Caco-2 (cell line): ENCODE data around the gene LPCAT1. TPM values are rescaled to one million over a fixed set of nuclear protein-coding genes. Genes with fewer than 3 reads are reported as not detected.

Experiments used
- BruUV-seq: library from RNA; stranded (reverse); fragments of 400-500 nt; replicated peaks from 2 replicates; lab custom pipeline; 2021; lab: Mats Ljungman, UMichigan
- CTCF ChIA-PET: fragments of 300-600 bp; sonication (Branson Sonifier 250); formaldehyde crosslinking; loops from one replicate; lab custom pipeline; 2022; ENCODE audit warnings: antibody characterized with exemption; lab: Charles Lee
- POLR2A ChIA-PET: fragments of 300-600 bp; sonication (Branson Sonifier 250); formaldehyde crosslinking; loops from one replicate; lab custom pipeline; 2022; ENCODE audit warnings: antibody characterized with exemption; lab: Charles Lee
- DNase-seq, 2 experiments: peaks; one replicate each; pipeline versions ENCODE4 v3.0.0 to v3.0.0-alpha.2; 2020 to 2022
- H3K27me3 ChIP-seq: replicated peaks from 2 replicates; pipeline ENCODE4 v1.6.0; 2011; ENCODE audit warnings: low read length; ENCODE audit not compliant: control insufficient read depth, insufficient read depth
- H3K36me3 ChIP-seq: 2 replicates; pipeline ENCODE4 v1.5.1; 2011; ENCODE audit warnings: low read length; ENCODE audit not compliant: control insufficient read depth, insufficient read depth
- H3K4me1 ChIP-seq: fragments of 250-450 bp; sonication (Bioruptor Pico); 2 replicates; pipeline ENCODE4 v1.5.1; 2020; ENCODE audit warnings: mild to moderate bottlenecking
- H3K4me3 ChIP-seq: 2 replicates; pipeline ENCODE4 v1.5.1; 2011; ENCODE audit warnings: low read depth, mild to moderate bottlenecking, control low read depth, low read length
- H3K9me3 ChIP-seq: fragments of 250-450 bp; sonication (Bioruptor Pico); 2 replicates; pipeline ENCODE4 v1.5.1; 2020; ENCODE audit warnings: mild to moderate bottlenecking, moderate library complexity
- H3K27ac Mint-ChIP-seq: one replicate; pipeline ENCODE4 v1.8.0; 2022; ENCODE audit warnings: mixed read lengths; ENCODE audit not compliant: unreplicated experiment
- H3K27me3 Mint-ChIP-seq: one replicate; pipeline ENCODE4 v1.8.0; 2022; ENCODE audit warnings: mixed read lengths; ENCODE audit not compliant: insufficient read depth, unreplicated experiment
- H3K36me3 Mint-ChIP-seq: one replicate; pipeline ENCODE4 v1.8.0; 2022; ENCODE audit warnings: mild to moderate bottlenecking, mixed read lengths; ENCODE audit not compliant: insufficient read depth, unreplicated experiment
- H3K4me1 Mint-ChIP-seq: one replicate; pipeline ENCODE4 v1.8.0; 2022; ENCODE audit warnings: low read depth, mixed read lengths; ENCODE audit not compliant: unreplicated experiment
- H3K4me3 Mint-ChIP-seq: one replicate; pipeline ENCODE4 v1.8.0; 2022; ENCODE audit warnings: mild to moderate bottlenecking, moderate library complexity, mixed read lengths; ENCODE audit not compliant: unreplicated experiment
- H3K9me3 Mint-ChIP-seq: one replicate; pipeline ENCODE4 v1.8.0; 2022; ENCODE audit warnings: mixed read lengths; ENCODE audit not compliant: unreplicated experiment
- intact Hi-C: fragments of 100-400 bp; cut with micrococcal nuclease; formaldehyde crosslinking; loops from one replicate; pipeline ENCODE4 v1.10.0; 2022; ENCODE audit not compliant: unreplicated experiment
- total RNA-seq: library from RNA; stranded (reverse); gene quantifications from 2 replicates; pipeline ENCODE4 v1.2.3, GENCODE V29; 2022
- TF ChIP-seq, protein P1 (sequence below), 2 experiments: fragments of 200-600 bp in 1 of 2; IDR thresholded peaks; 1 replicate in 1 of 2; 2 replicates in 1 of 2; pipeline versions ENCODE4 v1.5.1 to v1.8.0; 2011 to 2022; ENCODE audit warnings: antibody characterized with exemption in 1 of 2, control low read depth in 1 of 2, inconsistent platforms in 1 of 2, low read depth in 1 of 2, low read length in 1 of 2, mild to moderate bottlenecking in 1 of 2, moderate library complexity in 1 of 2; ENCODE audit not compliant: insufficient read depth in 1 of 2, severe bottlenecking in 1 of 2, unreplicated experiment in 1 of 2

Gene LPCAT1
- total RNA-seq, 1 experiment from 2014 or later = 52.8 TPM

DNA sequence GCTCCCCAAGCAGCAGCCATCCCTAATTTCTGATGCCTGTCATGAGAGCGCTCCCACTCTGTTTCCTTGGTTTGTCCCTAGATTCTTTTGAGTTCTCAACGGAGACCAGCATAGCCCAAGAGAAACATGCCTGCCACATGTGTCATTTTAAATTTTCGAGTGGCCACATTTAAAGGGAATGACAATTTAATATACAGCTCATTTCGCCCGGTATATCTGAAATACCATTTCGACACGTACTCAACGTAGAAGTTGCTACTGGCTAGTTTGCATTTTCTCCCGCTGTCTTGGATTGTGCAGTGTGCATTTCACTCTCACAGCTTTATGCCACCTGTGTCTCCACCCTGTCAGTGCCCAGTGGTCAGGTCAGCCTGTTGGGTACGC, 21.0 kb downstream of the LPCAT1 start:
- Mint-ChIP-seq H3K9me3 (no peaks in the 10 kb centered on the region), H3K4me3 (no peak overlapping the region), H3K36me3 (peaks cover 23% of the 10 kb centered on the region), H3K27me3 (no peaks in the 10 kb centered on the region), H3K4me1 (no peaks in the 10 kb centered on the region), H3K27ac (no peak overlapping the region)
- POLR2A ChIA-PET = no interaction called here
- no TSS peak for BruUV-seq
- Histone ChIP-seq H3K9me3 (no peaks in the 10 kb centered on the region), H3K4me1 (no peaks in the 10 kb centered on the region), H3K27me3 (no peaks in the 10 kb centered on the region), H3K36me3 (no peaks in the 10 kb centered on the region; the same call in 1 of the 2 replicates), H3K4me3 (no peak overlapping the region)
- CTCF ChIA-PET = no interaction called here
- DNase-seq = no peak
- TF ChIP-seq, protein P1, sequence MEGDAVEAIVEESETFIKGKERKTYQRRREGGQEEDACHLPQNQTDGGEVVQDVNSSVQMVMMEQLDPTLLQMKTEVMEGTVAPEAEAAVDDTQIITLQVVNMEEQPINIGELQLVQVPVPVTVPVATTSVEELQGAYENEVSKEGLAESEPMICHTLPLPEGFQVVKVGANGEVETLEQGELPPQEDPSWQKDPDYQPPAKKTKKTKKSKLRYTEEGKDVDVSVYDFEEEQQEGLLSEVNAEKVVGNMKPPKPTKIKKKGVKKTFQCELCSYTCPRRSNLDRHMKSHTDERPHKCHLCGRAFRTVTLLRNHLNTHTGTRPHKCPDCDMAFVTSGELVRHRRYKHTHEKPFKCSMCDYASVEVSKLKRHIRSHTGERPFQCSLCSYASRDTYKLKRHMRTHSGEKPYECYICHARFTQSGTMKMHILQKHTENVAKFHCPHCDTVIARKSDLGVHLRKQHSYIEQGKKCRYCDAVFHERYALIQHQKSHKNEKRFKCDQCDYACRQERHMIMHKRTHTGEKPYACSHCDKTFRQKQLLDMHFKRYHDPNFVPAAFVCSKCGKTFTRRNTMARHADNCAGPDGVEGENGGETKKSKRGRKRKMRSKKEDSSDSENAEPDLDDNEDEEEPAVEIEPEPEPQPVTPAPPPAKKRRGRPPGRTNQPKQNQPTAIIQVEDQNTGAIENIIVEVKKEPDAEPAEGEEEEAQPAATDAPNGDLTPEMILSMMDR (IDR thresholded peaks at IDR 0.05; ENCODE audit: insufficient read depth in 1 of 2, low read depth in 1 of 2, low read length in 1 of 2, severe bottlenecking in 1 of 2, unreplicated experiment in 1 of 2) = no peak
- intact Hi-C loops = no loop called here

DNA sequence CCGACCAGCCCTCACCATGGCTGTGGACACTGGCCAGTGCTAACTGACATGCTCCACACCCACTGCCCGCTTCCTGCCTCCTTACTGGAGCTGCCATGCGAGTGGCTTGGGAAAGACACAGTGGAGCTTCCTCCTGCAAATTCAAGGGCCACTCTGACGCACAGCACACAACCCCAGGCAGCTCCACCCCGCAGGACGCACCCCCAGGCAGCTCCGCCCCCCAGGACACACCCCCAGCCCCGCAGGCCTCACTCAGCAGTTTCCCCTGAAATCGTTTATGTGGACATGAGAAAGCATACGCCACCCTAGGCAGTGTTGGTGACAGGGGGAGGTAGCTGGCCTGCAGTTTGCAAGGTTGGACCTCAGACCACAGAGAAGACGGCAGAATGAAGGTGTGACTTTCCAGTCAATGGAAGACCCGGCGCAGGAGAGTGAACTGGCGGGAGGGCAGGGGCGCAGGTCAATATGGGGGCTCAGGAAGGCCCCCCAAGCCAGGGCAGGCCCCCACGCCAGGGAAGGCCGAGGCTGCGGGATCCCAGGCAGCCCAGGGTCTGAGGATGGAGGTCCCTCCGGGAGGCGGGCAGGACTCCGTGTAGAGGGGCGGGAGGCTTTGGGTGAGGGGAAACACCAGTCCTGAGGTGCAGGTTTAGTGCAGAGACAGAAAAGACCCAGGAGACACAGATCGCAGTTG, 21.6 kb downstream of the LPCAT1 start:
- Histone ChIP-seq H3K36me3 (no peaks in the 10 kb centered on the region), H3K9me3 (no peaks in the 10 kb centered on the region), H3K27me3 (no peaks in the 10 kb centered on the region), H3K4me3 (no peak overlapping the region), H3K4me1 (no peaks in the 10 kb centered on the region)
- no peaks in the 10 kb centered on the region for H3K9me3 Mint-ChIP-seq
- DNase-seq = no peak
- H3K27me3 Mint-ChIP-seq = no peaks in the 10 kb centered on the region
- TF ChIP-seq, protein P1 (IDR thresholded peaks at IDR 0.05; ENCODE audit: insufficient read depth in 1 of 2, low read depth in 1 of 2, low read length in 1 of 2, severe bottlenecking in 1 of 2, unreplicated experiment in 1 of 2) = no peak
- POLR2A ChIA-PET = no interaction called here
- intact Hi-C loops = no loop called here
- no peak overlapping the region for H3K27ac Mint-ChIP-seq
- peaks cover 19% of the 10 kb centered on the region for H3K36me3 Mint-ChIP-seq
- BruUV-seq = no TSS peak
- CTCF ChIA-PET = no interaction called here
- H3K4me3 Mint-ChIP-seq = no peak overlapping the region
- no peaks in the 10 kb centered on the region for H3K4me1 Mint-ChIP-seq

DNA sequence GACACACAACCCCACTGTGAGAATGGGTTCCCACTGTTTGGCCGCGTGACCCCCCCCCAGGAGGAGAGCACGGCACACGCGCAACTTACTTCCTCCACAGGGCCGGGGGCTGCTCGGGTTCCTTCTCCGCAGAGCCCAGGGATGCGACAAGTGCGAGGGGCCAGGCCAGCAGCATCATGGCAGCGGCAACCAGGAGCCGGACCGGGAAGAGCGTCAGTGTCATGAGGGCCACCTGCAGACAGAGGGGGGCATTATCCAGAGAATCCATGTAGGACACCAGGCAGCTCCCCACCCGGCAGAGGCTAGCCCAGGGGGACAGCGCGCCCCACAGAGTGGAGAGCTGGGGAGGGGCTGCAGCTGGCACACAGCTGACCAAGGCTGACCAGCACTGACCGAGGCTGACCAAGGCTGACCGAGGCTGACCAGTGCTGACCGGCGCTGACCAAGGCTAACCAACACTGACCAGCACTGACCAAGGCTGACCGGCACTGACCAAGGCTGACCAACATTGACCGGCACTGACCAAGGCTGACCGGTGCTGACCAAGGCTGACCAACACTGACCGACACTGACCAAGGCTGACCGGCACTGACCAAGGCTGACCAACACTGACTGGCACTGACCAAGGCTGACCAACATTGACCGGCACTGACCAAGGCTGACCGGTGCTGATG, 22.3 kb downstream of the LPCAT1 start:
- no peaks in the 10 kb centered on the region for H3K9me3 Mint-ChIP-seq
- H3K4me1 Mint-ChIP-seq = no peaks in the 10 kb centered on the region
- Histone ChIP-seq H3K4me3 (no peak overlapping the region), H3K36me3 (no peaks in the 10 kb centered on the region), H3K4me1 (no peaks in the 10 kb centered on the region), H3K9me3 (no peaks in the 10 kb centered on the region), H3K27me3 (no peaks in the 10 kb centered on the region)
- TF ChIP-seq, protein P1 (IDR thresholded peaks at IDR 0.05; ENCODE audit: insufficient read depth in 1 of 2, low read depth in 1 of 2, low read length in 1 of 2, severe bottlenecking in 1 of 2, unreplicated experiment in 1 of 2) = no peak
- ChIA-PET POLR2A (no interaction called here), CTCF (no interaction called here)
- no peak overlapping the region for H3K27ac Mint-ChIP-seq
- H3K36me3 Mint-ChIP-seq = peaks cover 18% of the 10 kb centered on the region
- H3K4me3 Mint-ChIP-seq = no peak overlapping the region
- no peak for DNase-seq
- no TSS peak for BruUV-seq
- intact Hi-C loops = no loop called here
- H3K27me3 Mint-ChIP-seq = no peaks in the 10 kb centered on the region
